ENCODE measurements around the gene UQCRC1. TPM values are rescaled to one million over a fixed set of nuclear protein-coding genes. Genes with fewer than 3 reads are reported as not detected.

UQCRC1 gene
- total and polyA plus RNA-seq, 2 experiments from 2014 or later = 620 to 870 TPM

- H3K36me3 ChIP-seq = no peaks in the 10 kb centered on the region
- H3K9me3 ChIP-seq (ENCODE audit: low read depth) = no peaks in the 10 kb centered on the region
- H3K27ac ChIP-seq = peak overlapping the region; percentile 87
- peaks cover 24% of the 10 kb centered on the region for H3K4me1 ChIP-seq (ENCODE audit: low read depth)
- DNase-seq (ENCODE audit: low read depth in 1 of 2, low spot score in 1 of 2) = peak; percentile 6 to 54
- no peak for TF ChIP-seq CTCF (IDR thresholded peaks at IDR 0.05; ENCODE audit: low read depth, low read length)
- no peaks in the 10 kb centered on the region for H3K27me3 ChIP-seq
- peak overlapping the region; percentile 81 for H3K4me3 ChIP-seq
Measured at GRCh38 chr3:48636149-48636655, 26.8 kb upstream of the UQCRC1 start.

GRCh38 chr3:48635222-48636021, 26.0 kb upstream of the UQCRC1 start, which contains the start of gene SLC26A6:
TSS of gene SLC26A6 (minus strand) at chr3:48635461. CDS start at chr3:48635393, 68 bp downstream.
- DNase-seq (ENCODE audit: low read depth in 1 of 2, low spot score in 1 of 2) = peak; percentile 98 to 99
- H3K36me3 ChIP-seq = no peaks in the 10 kb centered on the region
- H3K4me3 ChIP-seq = peak within 1 kb of the TSS; percentile 81
- no peaks in the 10 kb centered on the region for H3K27me3 ChIP-seq
- TF ChIP-seq CTCF (IDR thresholded peaks at IDR 0.05; ENCODE audit: low read depth, low read length) = peak; percentile 56
- peaks cover 24% of the 10 kb centered on the region for H3K4me1 ChIP-seq (ENCODE audit: low read depth)
- H3K9me3 ChIP-seq (ENCODE audit: low read depth) = no peaks in the 10 kb centered on the region
- peak within 1 kb of the TSS; percentile 87 for H3K27ac ChIP-seq

DNA sequence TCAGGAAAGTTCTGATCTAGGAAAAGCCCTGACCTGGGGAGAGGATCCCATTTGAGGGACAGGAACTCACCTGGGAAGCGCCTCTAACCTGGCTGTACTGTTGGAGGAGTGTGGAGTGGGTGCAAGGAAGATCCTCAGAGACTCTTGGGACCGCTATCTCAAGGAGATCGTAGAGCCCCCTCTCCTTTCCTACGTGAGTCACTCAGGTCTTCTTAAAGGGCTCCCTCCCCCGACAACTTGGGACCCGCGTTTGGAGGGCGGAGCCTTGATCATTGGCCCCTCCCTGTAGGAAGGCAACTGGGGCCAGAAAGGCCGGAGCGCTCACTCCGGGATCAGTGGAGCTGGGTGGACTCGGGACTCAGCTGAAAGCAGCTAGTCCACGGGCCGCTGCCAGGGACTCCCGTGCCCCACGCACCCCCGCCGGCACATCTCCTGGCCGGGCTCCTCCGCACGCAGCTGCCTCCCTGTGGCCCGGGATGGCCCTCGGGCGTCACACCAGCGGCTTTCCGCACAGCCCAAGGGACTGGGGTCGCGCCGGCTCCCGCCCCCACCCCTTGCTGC, 25.3 kb upstream of the UQCRC1 start:
- Histone ChIP-seq H3K4me1 (ENCODE audit: low read depth) (peaks cover 24% of the 10 kb centered on the region), H3K36me3 (no peaks in the 10 kb centered on the region), H3K27ac (peak overlapping the region; percentile 61), H3K4me3 (peak overlapping the region; percentile 81), H3K27me3 (no peaks in the 10 kb centered on the region), H3K9me3 (ENCODE audit: low read depth) (no peaks in the 10 kb centered on the region)
- TF ChIP-seq CTCF (IDR thresholded peaks at IDR 0.05; ENCODE audit: low read depth, low read length) = no peak
- DNase-seq (ENCODE audit: low read depth in 1 of 2, low spot score in 1 of 2) = peak; percentile 56 to 66

- Histone ChIP-seq H3K36me3 (peaks cover 2% of the 10 kb centered on the region), H3K27ac (no peak overlapping the region), H3K4me3 (no peak overlapping the region), H3K27me3 (no peaks in the 10 kb centered on the region), H3K4me1 (ENCODE audit: low read depth) (peaks cover 24% of the 10 kb centered on the region), H3K9me3 (ENCODE audit: low read depth) (no peaks in the 10 kb centered on the region)
- TF ChIP-seq CTCF (IDR thresholded peaks at IDR 0.05; ENCODE audit: low read depth, low read length) = no peak
- no peak for DNase-seq (ENCODE audit: low read depth in 1 of 2, low spot score in 1 of 2)
Measured at GRCh38 chr3:48633743-48634142, 24.3 kb upstream of the UQCRC1 start.

DNA sequence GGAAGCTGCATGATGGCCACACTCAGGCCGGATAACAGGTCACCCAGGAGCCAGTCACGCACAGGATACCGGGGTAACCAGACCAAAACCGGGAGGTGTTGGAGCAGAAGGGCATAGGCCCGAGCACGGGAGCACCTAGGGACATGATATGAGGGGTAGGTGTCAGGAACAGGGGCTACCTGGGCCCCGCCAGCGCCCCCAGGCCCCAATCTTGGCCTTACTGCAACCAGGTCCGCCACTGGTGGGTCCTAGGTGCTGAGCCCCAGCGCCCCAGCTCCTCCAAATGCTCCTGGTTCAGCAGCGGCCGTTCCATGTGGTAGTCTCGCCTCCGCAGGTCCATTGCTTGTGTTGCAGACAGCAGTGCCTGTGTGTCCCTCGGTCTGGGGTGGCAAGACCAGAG, 23.8 kb upstream of the UQCRC1 start:
- H3K36me3 ChIP-seq = peaks cover 4% of the 10 kb centered on the region
- no peaks in the 10 kb centered on the region for H3K27me3 ChIP-seq
- no peak overlapping the region for H3K4me3 ChIP-seq
- H3K9me3 ChIP-seq (ENCODE audit: low read depth) = no peaks in the 10 kb centered on the region
- H3K4me1 ChIP-seq (ENCODE audit: low read depth) = peaks cover 24% of the 10 kb centered on the region
- no peak for TF ChIP-seq CTCF (IDR thresholded peaks at IDR 0.05; ENCODE audit: low read depth, low read length)
- no peak overlapping the region for H3K27ac ChIP-seq
- no peak for DNase-seq (ENCODE audit: low read depth in 1 of 2, low spot score in 1 of 2)
